ENCODE results near the gene CUL3.

The CUL3 gene

GRCh38 chr2:224428787-224429440 lies 156.2 kb downstream of the CUL3 start:
- no peak for DNase-seq

DNA sequence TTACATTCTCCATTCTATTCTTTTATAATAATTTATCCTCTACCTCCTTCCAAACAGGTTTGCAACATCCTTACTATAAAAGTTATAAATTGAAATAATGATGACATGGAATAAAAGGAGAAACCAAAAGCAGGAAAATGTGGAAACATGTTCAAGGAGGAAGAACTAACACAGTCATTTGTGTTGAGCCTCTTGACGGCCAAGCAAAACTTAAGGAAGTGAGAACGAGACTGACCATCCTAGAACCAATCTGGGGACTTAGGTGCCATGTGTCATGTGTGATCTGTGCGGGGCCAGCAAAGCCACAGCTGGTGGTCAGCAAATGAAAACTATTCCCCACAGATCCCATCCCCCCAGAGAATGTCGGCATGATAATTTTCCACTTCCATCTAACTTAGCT lies 157.7 kb downstream of the CUL3 start:
- DNase-seq: no peak

GRCh38 chr2:224426656-224427055 lies 158.5 kb downstream of the CUL3 start:
- no peak for DNase-seq

DNA sequence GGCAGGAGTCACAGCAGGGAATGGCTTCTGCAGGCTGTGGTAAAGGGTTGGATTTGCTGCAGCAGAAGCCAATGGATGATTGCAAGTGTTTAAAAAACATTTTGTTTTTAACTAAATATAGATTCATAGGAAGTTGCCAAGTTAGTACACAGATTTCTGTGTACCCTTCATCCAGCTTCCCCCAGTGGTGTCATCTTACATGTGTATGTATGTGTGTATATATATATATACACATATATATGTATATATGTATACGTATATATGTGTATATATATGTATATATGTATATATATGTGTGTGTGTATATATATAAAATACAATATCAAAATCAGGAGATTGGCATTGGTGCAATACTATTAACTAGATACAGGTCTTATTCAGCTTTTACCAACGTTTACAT lies 164.1 kb downstream of the CUL3 start:
- DNase-seq: no peak
